ENCODE data around the gene RPS15.
"Not testable (repeated sequence)": the region's sequence is repeated elsewhere in the genome, so short reads cannot be mapped to it uniquely, and the experiment has no call there.

Gene RPS15

GRCh38 chr19:1416014-1416841, 22.0 kb upstream of the RPS15 start:
- no peaks in the 10 kb centered on the region for H3K27me3 ChIP-seq
- no peaks in the 10 kb centered on the region for H3K9me3 ChIP-seq
- peaks cover 8 to 63% (median 49%) of the 10 kb centered on the region in 4 donors for H3K4me1 ChIP-seq
- H3K36me3 ChIP-seq, result peaks cover 21 to 45% (median 39%) of the 10 kb centered on the region in 3 donors
- DNase-seq, result no peak
- peak overlapping the region; percentile 9 to 31 for H3K4me3 ChIP-seq
- H3K27ac ChIP-seq, result peak overlapping the region; percentile 75 to 76
- intact Hi-C loops (cut with DNase I; ENCODE audit: low total_unique reads), result no loop called here
- TF ChIP-seq, protein P1, sequence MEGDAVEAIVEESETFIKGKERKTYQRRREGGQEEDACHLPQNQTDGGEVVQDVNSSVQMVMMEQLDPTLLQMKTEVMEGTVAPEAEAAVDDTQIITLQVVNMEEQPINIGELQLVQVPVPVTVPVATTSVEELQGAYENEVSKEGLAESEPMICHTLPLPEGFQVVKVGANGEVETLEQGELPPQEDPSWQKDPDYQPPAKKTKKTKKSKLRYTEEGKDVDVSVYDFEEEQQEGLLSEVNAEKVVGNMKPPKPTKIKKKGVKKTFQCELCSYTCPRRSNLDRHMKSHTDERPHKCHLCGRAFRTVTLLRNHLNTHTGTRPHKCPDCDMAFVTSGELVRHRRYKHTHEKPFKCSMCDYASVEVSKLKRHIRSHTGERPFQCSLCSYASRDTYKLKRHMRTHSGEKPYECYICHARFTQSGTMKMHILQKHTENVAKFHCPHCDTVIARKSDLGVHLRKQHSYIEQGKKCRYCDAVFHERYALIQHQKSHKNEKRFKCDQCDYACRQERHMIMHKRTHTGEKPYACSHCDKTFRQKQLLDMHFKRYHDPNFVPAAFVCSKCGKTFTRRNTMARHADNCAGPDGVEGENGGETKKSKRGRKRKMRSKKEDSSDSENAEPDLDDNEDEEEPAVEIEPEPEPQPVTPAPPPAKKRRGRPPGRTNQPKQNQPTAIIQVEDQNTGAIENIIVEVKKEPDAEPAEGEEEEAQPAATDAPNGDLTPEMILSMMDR (IDR thresholded peaks at IDR 0.05), result no peak

GRCh38 chr19:1417145-1417544, 21.1 kb upstream of the RPS15 start:
- H3K4me3 ChIP-seq, result no peak overlapping the region
- intact Hi-C loops (cut with DNase I; ENCODE audit: low total_unique reads), result no loop called here
- H3K9me3 ChIP-seq, result no peaks in the 10 kb centered on the region
- DNase-seq, result no peak
- H3K36me3 ChIP-seq, result peaks cover 31 to 54% (median 48%) of the 10 kb centered on the region in 3 donors
- TF ChIP-seq, protein P1 (IDR thresholded peaks at IDR 0.05), result no peak
- peaks cover 8 to 54% (median 40%) of the 10 kb centered on the region in 4 donors for H3K4me1 ChIP-seq
- H3K27ac ChIP-seq, result peak overlapping the region in 1 of 2 donors; percentile 76
- H3K27me3 ChIP-seq, result no peaks in the 10 kb centered on the region

DNA sequence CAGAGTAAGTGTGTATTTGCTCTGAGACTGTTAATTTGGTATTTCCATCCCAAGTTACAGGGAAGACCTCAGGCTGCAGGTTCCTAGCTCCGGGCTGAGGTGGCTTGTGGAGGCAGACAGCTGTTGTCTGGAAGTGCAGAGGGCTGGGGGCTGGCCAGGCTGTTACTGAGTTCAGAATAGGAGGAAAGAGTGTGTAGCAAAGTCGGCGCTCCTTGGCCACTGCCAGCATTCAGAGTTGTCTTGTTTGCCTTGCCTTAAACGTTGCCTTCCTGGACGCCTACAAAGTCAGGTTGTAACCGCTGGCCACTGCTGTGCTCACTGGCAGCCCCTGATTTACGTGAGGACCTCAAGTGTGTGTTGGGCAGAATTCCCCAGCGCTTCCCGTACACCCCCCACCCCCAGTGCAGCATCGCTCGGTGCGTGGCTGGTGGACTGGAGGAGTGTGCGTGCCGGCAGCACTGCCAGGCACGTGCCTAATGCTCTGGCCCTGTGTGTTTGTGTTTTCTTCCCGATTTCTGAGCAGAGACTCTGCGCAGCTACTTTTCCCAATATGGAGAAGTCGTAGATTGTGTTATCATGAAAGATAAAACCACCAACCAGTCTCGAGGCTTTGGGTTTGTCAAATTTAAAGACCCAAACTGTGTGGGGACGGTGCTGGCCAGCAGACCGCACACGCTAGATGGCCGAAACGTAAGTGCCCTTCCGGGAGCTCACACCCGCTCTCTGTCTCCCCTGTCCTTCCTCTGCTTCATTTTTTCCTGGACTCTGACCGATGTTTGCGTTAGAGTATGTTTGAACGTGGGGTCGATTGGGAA, 20.3 kb upstream of the RPS15 start:
- intact Hi-C loops (cut with DNase I; ENCODE audit: low total_unique reads), result no loop called here
- Histone ChIP-seq H3K4me1 (peaks cover 8 to 47% (median 34%) of the 10 kb centered on the region in 4 donors), H3K27me3 (no peaks in the 10 kb centered on the region), H3K27ac (no peak overlapping the region), H3K36me3 (peaks cover 37 to 57% (median 56%) of the 10 kb centered on the region in 3 donors), H3K4me3 (no peak overlapping the region), H3K9me3 (no peaks in the 10 kb centered on the region)
- TF ChIP-seq, protein P1 (IDR thresholded peaks at IDR 0.05), result no peak
- DNase-seq, result no peak

DNA sequence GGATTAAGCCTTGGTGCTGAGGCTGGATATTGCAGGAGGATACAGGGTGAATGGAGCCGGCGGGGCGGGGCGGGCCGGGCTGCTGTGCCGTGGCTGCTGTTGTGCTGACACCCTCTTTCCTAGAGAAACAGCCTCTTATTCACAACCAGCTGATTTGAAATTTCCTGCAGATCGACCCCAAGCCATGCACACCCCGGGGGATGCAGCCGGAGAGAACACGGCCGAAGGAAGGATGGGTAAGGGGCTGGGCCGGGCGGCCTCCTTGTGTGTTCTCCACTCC, 19.8 kb upstream of the RPS15 start:
- no peak overlapping the region for H3K4me3 ChIP-seq
- peaks cover 42 to 61% (median 57%) of the 10 kb centered on the region in 3 donors for H3K36me3 ChIP-seq
- peaks cover 8 to 41% (median 33%) of the 10 kb centered on the region in 4 donors for H3K4me1 ChIP-seq
- intact Hi-C loops (cut with DNase I; ENCODE audit: low total_unique reads), result no loop called here
- no peaks in the 10 kb centered on the region for H3K27me3 ChIP-seq
- no peak for DNase-seq
- no peaks in the 10 kb centered on the region for H3K9me3 ChIP-seq
- H3K27ac ChIP-seq, result no peak overlapping the region
- TF ChIP-seq, protein P1 (IDR thresholded peaks at IDR 0.05), result no peak

DNA sequence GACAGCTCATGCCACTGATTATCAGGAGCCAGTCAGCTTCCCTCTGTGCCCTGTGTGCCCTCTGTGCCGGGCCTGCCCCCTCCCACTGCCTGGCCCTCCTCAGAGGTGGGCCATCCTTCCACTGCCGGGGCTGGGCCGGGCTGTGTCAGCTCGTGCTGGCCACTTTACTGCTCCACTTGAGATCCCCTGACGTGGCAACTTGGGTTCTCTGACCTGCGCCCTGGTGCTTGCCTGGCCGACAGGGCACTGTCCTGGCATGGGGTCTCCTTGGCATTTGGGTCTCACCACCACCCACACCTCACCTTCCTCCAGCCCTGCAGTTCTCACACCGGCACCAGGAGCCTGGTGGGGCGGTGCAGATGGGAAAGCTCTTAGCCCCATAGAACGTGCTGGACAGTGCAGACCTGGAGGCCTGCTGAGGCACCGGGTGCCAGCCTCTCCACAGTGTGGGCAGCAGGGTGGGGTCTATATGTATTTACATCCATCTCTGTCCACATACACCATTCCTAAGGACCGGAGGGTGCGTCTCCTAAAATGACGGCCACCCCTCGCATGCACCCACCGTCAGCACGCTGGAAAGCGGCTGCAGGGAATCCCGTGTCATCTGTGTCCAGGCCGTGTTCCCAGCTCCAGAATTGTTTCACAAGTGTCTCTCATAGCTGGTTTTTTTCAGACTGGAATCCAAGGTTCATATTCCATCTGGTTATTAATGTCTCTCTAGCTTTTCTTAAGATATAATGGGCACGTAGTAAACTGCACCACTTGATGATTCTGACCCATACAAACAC, 19.1 kb upstream of the RPS15 start:
- H3K27ac ChIP-seq, result no peak overlapping the region

DNA sequence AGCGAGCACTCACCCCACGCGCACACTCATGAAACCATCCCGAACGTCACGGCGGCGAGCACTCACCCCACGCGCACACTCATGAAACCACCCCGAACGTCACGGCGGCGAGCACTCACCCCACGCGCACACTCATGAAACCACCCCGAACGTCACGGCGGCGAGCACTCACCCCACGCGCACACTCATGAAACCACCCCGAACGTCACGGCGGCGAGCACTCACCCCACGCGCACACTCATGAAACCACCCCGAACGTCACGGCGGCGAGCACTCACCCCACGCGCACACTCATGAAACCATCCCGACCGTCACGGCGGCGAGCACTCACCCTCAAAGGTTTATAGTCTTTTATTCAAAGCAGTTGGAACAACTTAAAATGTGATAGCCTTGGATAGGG, 18.1 kb upstream of the RPS15 start:
- H3K9me3 ChIP-seq; H3K27ac ChIP-seq; H3K27me3 ChIP-seq; H3K4me3 ChIP-seq; DNase-seq; intact Hi-C loops (cut with DNase I; ENCODE audit: low total_unique reads): not testable (repeated sequence)
- H3K4me1 ChIP-seq, result peaks cover 8 to 34% (median 28%) of the 10 kb centered on the region in 4 donors
- peaks cover 56 to 78% (median 71%) of the 10 kb centered on the region in 3 donors for H3K36me3 ChIP-seq

More for the DNA sequence above, 19.1 kb upstream of the RPS15 start:
- no peak overlapping the region for H3K4me3 ChIP-seq
- H3K4me1 ChIP-seq, result peaks cover 8 to 38% (median 32%) of the 10 kb centered on the region in 4 donors
- no peak for DNase-seq
- TF ChIP-seq, protein P1 (IDR thresholded peaks at IDR 0.05), result no peak
- no peaks in the 10 kb centered on the region for H3K9me3 ChIP-seq
- intact Hi-C loops (cut with DNase I; ENCODE audit: low total_unique reads), result no loop called here
- no peaks in the 10 kb centered on the region for H3K27me3 ChIP-seq
- H3K36me3 ChIP-seq, result peaks cover 49 to 68% (median 61%) of the 10 kb centered on the region in 3 donors

Measured in tibial artery (tissue), 4 donors.